Kidney epithelial cell (primary cell): ENCODE results near the gene DIABLO. TPM values are rescaled to one million over a fixed set of nuclear protein-coding genes. Genes with fewer than 3 reads are reported as not detected.
A peak's percentile ranks its signal among the peaks of the same experiment; 100 is the strongest.

Experiments used
- DNase-seq: peaks from one replicate; pipeline ENCODE4 v3.0.0-alpha.2; 2010; ENCODE audit warnings: low read depth
- H3K27me3 ChIP-seq: 2 replicates; pipeline ENCODE4 v1.6.0; 2011; ENCODE audit warnings: low read length; ENCODE audit not compliant: control insufficient read depth, insufficient read depth
- H3K36me3 ChIP-seq: 2 replicates; pipeline ENCODE4 v1.5.1; 2011; ENCODE audit warnings: low read length; ENCODE audit not compliant: control insufficient read depth, insufficient read depth
- H3K4me3 ChIP-seq: 2 replicates; pipeline ENCODE4 v1.5.1; 2011; ENCODE audit warnings: low read depth, mild to moderate bottlenecking, control low read depth, low read length
- total RNA-seq: library from RNA; depleted of rRNA; stranded (reverse); fragments of >200 nt; gene quantifications from 2 replicates; pipeline ENCODE4 v1.2.3, GENCODE V29; 2015
- TF ChIP-seq, protein P1 (sequence below): IDR thresholded peaks from 2 replicates; pipeline ENCODE4 v1.5.1; 2011; ENCODE audit warnings: mild to moderate bottlenecking, moderate library complexity, low read length, control low read depth, inconsistent platforms; ENCODE audit not compliant: insufficient read depth, poor library complexity, severe bottlenecking

The DIABLO gene
- total RNA-seq, 1 donor from 2014 or later: 100 TPM

DNA sequence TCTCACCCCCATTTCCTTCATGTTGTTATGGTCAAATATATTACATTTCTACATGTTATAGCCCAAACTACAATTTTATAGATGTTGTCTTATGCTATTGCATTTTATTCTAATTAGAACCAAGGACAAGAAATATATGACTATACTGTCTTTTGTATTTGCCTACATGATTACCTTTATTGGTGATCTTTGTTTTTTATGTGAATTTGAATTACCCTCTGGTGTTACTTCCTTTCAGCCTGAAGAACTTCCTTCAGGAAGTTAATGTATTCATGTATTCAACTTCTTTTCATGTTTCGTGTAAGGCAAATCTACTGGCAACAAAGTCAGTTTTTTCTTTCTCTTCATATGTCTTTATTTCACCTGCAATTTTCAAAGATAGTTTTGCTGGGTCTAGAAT lies 31.0 kb downstream of the DIABLO start:
- Histone ChIP-seq H3K27me3 (no peaks in the 10 kb centered on the region), H3K36me3 (no peaks in the 10 kb centered on the region), H3K4me3 (no peak overlapping the region)
- TF ChIP-seq, protein P1, sequence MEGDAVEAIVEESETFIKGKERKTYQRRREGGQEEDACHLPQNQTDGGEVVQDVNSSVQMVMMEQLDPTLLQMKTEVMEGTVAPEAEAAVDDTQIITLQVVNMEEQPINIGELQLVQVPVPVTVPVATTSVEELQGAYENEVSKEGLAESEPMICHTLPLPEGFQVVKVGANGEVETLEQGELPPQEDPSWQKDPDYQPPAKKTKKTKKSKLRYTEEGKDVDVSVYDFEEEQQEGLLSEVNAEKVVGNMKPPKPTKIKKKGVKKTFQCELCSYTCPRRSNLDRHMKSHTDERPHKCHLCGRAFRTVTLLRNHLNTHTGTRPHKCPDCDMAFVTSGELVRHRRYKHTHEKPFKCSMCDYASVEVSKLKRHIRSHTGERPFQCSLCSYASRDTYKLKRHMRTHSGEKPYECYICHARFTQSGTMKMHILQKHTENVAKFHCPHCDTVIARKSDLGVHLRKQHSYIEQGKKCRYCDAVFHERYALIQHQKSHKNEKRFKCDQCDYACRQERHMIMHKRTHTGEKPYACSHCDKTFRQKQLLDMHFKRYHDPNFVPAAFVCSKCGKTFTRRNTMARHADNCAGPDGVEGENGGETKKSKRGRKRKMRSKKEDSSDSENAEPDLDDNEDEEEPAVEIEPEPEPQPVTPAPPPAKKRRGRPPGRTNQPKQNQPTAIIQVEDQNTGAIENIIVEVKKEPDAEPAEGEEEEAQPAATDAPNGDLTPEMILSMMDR: no peak
- no peak for DNase-seq

DNA sequence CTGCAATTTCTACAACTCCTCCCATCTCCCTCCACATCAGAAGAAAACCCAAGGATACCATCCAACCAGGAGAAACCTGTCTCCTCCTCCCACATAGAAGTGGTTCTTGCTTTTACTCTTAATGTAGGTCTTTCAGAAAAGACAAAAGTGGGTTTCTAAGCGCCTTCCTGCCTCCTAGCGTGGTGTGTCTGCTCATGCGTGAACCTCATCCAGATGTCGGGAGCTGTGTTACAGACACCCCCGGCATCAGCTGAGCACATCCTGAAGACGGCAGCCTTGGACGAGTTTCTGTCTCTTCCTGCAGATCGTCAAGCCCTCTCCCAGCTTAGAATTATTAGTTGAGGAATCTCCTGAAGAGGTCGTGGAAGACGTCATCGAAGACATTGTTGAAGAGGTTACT lies 33.4 kb downstream of the DIABLO start:
- Histone ChIP-seq H3K36me3 (no peaks in the 10 kb centered on the region), H3K4me3 (no peak overlapping the region), H3K27me3 (no peaks in the 10 kb centered on the region)
- TF ChIP-seq, protein P1: no peak
- no peak for DNase-seq

DNA sequence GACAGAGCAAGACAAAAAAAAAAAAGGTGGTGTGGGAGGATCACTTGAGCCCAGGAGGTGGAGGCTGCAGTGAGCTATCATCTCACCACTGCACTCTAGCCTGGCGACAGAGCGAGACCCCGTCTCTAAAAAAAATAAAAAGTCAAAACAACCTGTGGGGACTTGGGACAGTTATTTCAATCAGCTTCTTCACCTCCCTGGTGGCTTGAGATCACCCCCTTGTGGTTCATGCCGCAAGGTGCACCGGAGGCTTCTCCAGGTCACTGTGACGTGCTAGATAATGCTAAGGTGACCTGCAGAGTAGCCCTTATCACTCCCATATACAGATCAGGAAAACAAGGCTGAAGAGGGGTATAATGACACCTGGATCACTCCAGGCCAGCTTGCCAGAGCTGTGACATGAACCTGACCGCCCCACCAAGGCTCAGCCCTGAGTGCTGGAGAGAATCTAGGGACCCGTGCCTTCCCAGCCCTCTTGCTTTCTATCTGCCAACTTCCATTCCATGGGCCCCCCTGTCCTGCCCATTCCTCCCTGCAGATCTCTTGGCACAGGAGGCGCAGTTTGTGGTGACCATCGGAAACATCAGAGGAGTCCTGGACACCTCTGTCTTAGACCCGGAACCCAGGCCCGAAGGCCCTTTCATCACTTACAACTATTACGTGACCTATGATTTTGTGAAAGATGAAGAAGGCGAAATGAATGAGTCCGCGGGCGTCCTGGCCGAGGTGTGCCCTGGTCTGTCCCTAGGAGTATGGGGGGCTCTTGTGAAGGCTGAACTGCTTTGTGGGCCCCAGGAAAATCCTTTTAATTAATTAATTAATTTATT lies 34.8 kb downstream of the DIABLO start:
- TF ChIP-seq, protein P1: peak; percentile 89
- no peak overlapping the region for H3K4me3 ChIP-seq
- no peaks in the 10 kb centered on the region for H3K36me3 ChIP-seq
- no peaks in the 10 kb centered on the region for H3K27me3 ChIP-seq
- no peak for DNase-seq

DNA sequence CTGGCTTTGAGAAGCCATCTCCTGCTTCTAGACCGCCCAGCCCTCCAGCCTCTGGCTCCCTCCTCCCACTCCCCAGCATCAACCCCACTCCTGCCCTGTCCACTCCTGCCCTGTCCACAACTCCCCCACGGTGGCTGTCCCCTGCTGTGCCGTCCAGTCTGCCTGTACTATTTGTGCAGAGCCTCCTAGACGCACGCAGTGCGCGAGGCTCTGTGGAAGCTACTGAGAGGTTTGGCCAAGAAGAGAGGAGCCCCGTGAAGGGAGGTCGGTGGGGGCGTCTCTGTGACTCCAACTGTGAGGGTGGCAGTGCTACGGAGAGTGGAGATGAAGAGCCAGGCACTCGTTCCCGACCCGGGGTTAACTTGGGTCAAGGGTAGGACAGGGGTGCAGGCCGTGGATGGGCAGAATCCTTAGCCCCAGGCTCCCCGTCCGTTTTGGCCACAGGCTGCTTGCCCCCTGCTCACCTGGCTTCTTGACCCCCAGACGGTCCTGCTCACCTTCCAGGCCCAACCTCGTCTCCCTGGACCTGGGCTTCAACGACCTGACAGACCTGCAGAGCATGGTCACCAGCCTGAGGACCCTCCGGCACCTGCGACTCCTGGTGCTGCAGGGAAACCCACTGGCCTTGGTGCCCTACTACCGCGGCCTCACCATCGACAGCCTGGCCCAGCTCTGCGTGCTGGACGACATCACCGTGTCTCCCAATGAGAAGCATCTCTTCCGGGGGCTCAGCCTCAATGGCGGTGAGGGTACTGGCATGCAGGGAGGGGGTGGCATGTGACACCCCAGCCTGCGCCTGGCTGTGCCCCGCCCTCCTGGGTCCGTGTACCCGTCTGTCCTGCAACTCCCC lies 36.0 kb downstream of the DIABLO start:
- Histone ChIP-seq H3K36me3 (no peaks in the 10 kb centered on the region), H3K27me3 (no peaks in the 10 kb centered on the region), H3K4me3 (no peak overlapping the region)
- TF ChIP-seq, protein P1: no peak
- no peak for DNase-seq

DNA sequence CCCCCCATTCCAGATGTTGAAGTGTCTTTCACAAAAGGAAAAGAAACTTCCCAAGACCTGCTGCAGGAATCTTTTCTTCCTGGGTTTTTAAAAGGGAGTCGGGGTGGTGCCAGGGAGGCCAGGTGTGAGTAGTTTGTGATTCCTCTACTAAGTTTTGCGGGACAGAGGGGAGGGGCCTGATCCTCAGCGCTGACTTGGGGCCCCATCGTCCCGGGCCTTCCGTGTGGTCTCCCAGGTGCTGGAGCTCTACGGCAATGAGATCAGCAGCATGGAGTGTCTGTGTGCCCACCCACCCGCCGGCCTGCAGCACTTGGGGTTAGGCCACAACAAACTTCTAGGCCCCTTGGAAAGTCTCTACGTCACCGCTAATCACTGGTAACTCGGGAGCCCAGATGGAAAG lies 38.4 kb downstream of the DIABLO start:
- no peak overlapping the region for H3K4me3 ChIP-seq
- no peaks in the 10 kb centered on the region for H3K27me3 ChIP-seq
- DNase-seq: no peak
- TF ChIP-seq, protein P1: no peak
- H3K36me3 ChIP-seq: no peaks in the 10 kb centered on the region
